ENCODE measurements around the gene SUN1.

The SUN1 gene

GRCh38 chr7:906776-907157 lies 74.5 kb downstream of the SUN1 start:
- DNase-seq (ENCODE audit: low read depth in 2 of 2), result no peak

- DNase-seq (ENCODE audit: low read depth in 2 of 2), result no peak
Observed at GRCh38 chr7:907158-907980, 75.1 kb downstream of the SUN1 start.

- no peak for DNase-seq (ENCODE audit: low read depth in 2 of 2)
Observed at GRCh38 chr7:908159-908581, 75.9 kb downstream of the SUN1 start.

GRCh38 chr7:908591-909357 lies 76.5 kb downstream of the SUN1 start:
- DNase-seq (ENCODE audit: low read depth in 2 of 2), result peak; percentile 53 to 62

- DNase-seq (ENCODE audit: low read depth in 2 of 2), result no peak
Observed at GRCh38 chr7:909358-910329, 77.4 kb downstream of the SUN1 start.

GRCh38 chr7:910441-910861 lies 78.2 kb downstream of the SUN1 start:
- no peak for DNase-seq (ENCODE audit: low read depth in 2 of 2)

GRCh38 chr7:910931-911431 lies 78.7 kb downstream of the SUN1 start:
- no peak for DNase-seq (ENCODE audit: low read depth in 2 of 2)

- no peak for DNase-seq (ENCODE audit: low read depth in 2 of 2)
Observed at GRCh38 chr7:911791-912480, 79.7 kb downstream of the SUN1 start.

GRCh38 chr7:913736-914520 lies 81.7 kb downstream of the SUN1 start:
- no peak for DNase-seq (ENCODE audit: low read depth in 2 of 2)

GRCh38 chr7:914521-915194 lies 82.4 kb downstream of the SUN1 start:
- DNase-seq (ENCODE audit: low read depth in 2 of 2), result no peak

GRCh38 chr7:915291-916218 lies 83.3 kb downstream of the SUN1 start:
- DNase-seq (ENCODE audit: low read depth in 2 of 2), result no peak

- DNase-seq (ENCODE audit: low read depth in 2 of 2), result no peak
Observed at GRCh38 chr7:916291-916941, 84.1 kb downstream of the SUN1 start.

GRCh38 chr7:917255-918117 lies 85.2 kb downstream of the SUN1 start:
- no peak for DNase-seq (ENCODE audit: low read depth in 2 of 2)

GRCh38 chr7:918118-918425 lies 85.8 kb downstream of the SUN1 start:
- DNase-seq (ENCODE audit: low read depth in 2 of 2), result no peak

- no peak for DNase-seq (ENCODE audit: low read depth in 2 of 2)
Observed at GRCh38 chr7:918441-919113, 86.3 kb downstream of the SUN1 start.

- DNase-seq (ENCODE audit: low read depth in 2 of 2), result no peak
Observed at GRCh38 chr7:919114-919442, 86.8 kb downstream of the SUN1 start.

GRCh38 chr7:919924-920341 lies 87.7 kb downstream of the SUN1 start:
- no peak for DNase-seq (ENCODE audit: low read depth in 2 of 2)
